HG03175 (cell line): Measurements from ENCODE around the gene VWA7.
"Not testable (repeated sequence)": the region's sequence is repeated elsewhere in the genome, so short reads cannot be mapped to it uniquely, and the experiment has no call there.

Experiments used
- ATAC-seq: cut with Tn5 transposase; IDR thresholded peaks from one replicate; pipeline ENCODE4 v1.9.1; 2021; ENCODE audit warnings: mild to moderate bottlenecking, moderate library complexity; ENCODE audit not compliant: unreplicated experiment

The VWA7 gene

GRCh38 chr6:31801031-31801927 is 24.2 kb upstream of the VWA7 start:
- ATAC-seq: not testable (repeated sequence)

- ATAC-seq: no peak
Observed at GRCh38 chr6:31799781-31800180, 22.7 kb upstream of the VWA7 start.

GRCh38 chr6:31797588-31797987 is 20.5 kb upstream of the VWA7 start:
- ATAC-seq: no peak

GRCh38 chr6:31796993-31797385 is 19.9 kb upstream of the VWA7 start:
- no peak for ATAC-seq

- peak; percentile 76 for ATAC-seq
Observed at GRCh38 chr6:31795616-31796298, 18.6 kb upstream of the VWA7 start, which contains the start of gene VARS1. Gene VARS1 (minus strand): TSS chr6:31795752. CDS start chr6:31795217, 535 bp downstream.

DNA sequence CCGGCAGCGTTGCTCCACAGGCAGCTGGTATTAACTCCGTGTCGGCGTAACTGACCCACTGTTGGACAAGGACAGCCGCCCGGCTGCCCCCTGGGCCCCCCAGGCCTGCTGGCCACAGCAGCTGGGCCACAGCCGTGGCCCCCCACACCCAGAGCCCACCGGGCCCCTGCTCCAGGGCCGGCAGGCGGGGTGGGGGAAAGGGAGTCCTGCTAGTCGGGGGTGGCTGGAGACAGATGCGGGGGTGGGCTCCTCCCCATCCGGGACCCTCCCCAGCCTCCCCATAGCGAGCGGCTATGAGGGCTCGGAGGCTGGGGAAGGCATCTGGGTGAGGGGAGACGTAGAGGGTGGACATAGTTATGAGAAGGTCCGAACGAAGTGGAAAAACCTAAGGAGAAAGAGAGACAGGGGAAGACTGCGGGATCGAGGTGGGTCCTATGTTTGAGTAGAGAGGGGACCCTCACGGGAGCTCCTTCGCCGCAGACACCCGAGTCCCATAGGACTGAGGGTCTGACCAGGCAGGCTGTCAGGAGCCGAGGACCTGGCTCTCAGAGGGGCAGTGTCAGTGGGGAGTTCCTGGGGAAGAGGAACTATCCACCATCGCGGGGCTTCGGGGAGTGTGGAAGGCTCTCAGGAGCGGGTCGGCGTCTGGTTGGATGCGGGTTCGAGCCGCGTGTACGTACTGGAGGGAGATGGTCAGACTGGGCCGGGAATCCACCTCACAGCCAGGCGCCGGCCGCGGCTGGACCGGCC is 17.9 kb upstream of the VWA7 start:
- no peak for ATAC-seq

DNA sequence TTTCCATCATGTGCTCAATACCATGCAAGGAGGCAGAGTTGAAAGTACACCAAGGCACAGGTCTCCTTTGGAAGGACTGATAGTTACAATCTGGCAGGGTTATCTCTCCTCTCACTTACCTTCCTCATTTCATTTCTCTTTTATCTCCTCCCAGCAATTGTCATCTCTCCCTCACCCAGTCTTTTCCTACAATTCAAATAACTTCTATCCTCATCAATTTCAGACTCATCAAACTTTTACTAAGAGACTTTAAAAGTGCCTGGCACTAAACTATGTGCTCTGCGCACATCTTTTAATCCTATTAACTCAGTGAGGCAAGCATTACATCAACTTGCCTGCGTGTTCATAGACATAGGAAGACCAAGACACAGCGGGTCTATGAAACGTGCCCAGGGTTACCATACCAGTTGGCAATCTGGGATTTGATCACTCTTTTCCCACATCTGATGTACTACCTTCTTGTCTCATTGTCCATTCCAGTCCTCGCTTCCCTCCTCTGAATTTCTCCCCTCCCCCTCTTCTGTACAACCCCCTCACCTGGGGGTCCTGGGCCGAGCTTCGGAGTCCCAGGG is 17.3 kb upstream of the VWA7 start:
- no peak for ATAC-seq

- not testable (repeated sequence) for ATAC-seq
Observed at GRCh38 chr6:31793927-31794245, 16.8 kb upstream of the VWA7 start.

DNA sequence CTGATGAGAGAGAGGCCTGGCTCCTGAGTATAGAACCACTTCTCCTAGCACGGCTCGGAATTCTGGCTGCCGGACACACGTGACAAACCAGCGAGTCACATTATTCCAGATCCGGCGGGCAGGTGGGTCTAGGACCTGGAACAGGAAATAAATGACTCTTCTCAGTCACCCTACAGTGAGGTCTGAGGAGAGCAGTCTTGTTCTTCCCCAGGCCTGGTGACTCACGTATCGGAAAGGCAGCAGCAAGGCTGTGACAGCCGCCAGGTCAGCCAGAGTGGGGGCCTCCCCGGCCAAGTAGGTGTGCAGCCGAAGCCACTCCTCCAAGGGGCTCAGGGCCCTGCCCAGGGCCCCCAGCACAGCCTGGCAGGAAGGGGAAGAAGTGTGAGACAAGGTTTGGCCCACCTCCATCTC is 15.6 kb upstream of the VWA7 start:
- ATAC-seq: no peak

DNA sequence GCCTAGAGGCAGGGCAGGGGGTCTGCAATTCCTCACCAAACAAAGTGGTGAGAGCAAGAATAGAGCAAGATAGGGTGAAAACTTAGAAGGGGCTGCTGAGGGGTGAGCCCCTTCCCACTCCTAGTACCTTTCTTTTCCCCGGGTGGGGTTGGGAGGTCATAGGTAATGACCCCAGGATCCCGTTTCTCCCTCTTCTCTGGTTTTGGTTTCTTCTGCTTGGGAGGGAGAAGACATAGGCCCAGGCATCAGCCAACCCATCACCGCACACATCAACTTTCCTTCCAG is 14.9 kb upstream of the VWA7 start:
- ATAC-seq: no peak

GRCh38 chr6:31791324-31792089 is 14.4 kb upstream of the VWA7 start:
- ATAC-seq: no peak

DNA sequence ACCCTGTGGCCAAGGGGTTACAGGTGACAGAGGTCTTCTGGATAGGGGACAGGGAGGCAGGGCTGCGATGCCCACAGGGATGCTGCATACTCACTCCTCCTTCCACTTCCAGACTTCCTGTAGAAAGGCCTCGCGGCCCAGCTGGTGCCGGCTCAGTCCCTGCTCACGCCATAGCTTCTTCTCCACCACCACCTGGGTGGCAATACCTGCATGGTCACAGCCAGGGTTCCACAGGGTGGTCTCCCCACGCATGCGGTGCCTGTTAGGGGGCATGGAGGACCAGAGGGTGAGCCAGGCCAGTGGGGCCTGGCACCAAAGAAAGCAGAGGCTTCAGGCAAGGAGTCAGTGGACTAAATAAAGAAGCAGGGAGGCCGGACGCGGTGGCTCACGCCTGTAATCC is 8.3 kb upstream of the VWA7 start:
- no peak for ATAC-seq

GRCh38 chr6:31784098-31784925 is 7.2 kb upstream of the VWA7 start:
- no peak for ATAC-seq

DNA sequence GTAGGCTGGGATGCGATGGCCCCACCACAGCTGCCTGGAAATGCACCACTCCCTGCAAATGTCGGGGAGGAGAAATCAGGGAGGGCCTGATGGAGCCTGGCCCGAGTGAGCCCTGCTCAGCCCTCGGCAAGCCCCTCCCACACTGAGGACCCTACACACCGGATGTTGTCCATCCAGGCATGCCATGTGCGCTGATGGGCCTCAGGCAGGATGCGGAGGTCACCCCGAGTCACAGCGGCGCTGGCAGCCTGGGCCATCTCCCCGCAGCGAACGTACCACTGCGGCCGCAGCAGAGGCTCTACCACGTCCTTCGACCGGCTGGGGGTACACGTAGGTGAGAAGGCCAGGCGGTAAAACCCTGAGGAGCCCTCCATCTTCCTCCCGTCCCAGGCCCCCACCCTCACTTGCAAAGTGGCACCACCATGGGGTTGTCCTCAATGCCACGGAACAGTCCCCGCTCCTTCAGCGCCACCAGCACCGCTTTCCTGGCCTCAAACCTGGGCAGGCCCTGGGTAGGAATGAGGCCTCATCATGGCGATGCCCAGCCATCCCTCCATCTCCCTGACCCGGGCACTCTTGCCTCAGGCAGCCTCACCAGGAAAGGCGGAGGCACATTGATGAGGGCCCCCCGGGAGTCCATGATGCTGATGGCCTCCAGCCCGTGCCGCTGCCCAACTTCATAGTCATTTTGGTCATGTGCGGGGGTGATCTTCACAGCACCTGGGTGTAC is 5.2 kb upstream of the VWA7 start:
- no peak for ATAC-seq

- no peak for ATAC-seq
Observed at GRCh38 chr6:31781244-31782125, 4.4 kb upstream of the VWA7 start.

GRCh38 chr6:31780507-31781243 is 3.5 kb upstream of the VWA7 start:
- ATAC-seq: no peak

GRCh38 chr6:31779908-31780307 is 2.8 kb upstream of the VWA7 start:
- no peak for ATAC-seq
